PC-9 (cell line): Measurements from ENCODE around the gene MRPL53.
"Not testable (repeated sequence)": the region's sequence is repeated elsewhere in the genome, so short reads cannot be mapped to it uniquely, and the experiment has no call there.

Experiments
- CTCF ChIP-seq: fragments of 200-600 bp; sonication (generic); conservative IDR thresholded peaks from 2 replicates; pipeline ENCODE4 v1.6.1; 2017; ENCODE audit warnings: mixed run types, antibody characterized with exemption, mild to moderate bottlenecking, moderate library complexity
- EZH2 ChIP-seq: fragments of 200-600 bp; sonication (generic); IDR thresholded peaks from 2 replicates; pipeline ENCODE4 v1.8.0; 2017; ENCODE audit warnings: antibody characterized with exemption, low read depth

- TF ChIP-seq CTCF, EZH2: not testable (repeated sequence)
Observed at GRCh38 chr2:74460187-74460586, 12.3 kb downstream of the MRPL53 start.
